ENCODE measurements around the gene MGST3. TPM values are rescaled to one million over a fixed set of nuclear protein-coding genes. Genes with fewer than 3 reads are reported as not detected.

Gene MGST3
- total and polyA plus RNA-seq, 2 of the 13 experiments (the other 11 are each of a cell fraction or from before 2014, with no cell fraction given) = 59.7 to 61.2 TPM

DNA sequence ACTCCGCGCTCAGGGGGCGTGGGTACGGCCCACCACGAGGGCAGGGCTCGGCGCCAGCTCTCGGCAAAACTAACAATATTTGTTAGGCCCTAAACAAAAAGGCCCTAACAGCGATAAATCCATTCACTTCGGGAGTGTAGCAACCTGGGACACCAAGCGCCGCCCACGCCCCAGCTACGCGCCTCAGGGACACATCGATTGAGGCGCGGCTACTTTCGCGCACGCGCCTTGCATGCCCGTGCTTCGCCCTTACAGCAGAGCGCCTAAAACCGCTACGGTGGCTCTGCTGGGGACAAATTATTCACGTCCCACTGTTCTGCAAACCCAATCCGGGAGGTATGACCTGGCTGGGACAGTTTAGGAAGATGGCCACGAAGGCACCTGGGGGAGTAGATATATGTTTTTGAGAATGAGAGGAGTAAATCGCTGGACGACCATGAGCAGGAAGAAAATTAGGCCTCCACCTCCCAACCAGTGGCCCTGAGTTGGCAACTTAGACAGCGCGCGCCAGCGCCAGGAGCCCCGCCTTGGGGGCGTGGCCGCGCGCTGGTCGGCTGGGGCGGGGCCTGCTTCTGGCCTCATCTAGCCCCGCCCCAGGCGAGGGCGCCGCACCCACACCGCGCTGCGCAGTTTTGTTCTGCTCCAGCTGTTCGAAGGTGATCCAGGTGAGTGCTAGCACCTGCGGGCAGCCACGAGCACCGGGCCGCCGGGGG is at the start of gene MGST3 (continued):
- TF ChIP-seq, protein P1, sequence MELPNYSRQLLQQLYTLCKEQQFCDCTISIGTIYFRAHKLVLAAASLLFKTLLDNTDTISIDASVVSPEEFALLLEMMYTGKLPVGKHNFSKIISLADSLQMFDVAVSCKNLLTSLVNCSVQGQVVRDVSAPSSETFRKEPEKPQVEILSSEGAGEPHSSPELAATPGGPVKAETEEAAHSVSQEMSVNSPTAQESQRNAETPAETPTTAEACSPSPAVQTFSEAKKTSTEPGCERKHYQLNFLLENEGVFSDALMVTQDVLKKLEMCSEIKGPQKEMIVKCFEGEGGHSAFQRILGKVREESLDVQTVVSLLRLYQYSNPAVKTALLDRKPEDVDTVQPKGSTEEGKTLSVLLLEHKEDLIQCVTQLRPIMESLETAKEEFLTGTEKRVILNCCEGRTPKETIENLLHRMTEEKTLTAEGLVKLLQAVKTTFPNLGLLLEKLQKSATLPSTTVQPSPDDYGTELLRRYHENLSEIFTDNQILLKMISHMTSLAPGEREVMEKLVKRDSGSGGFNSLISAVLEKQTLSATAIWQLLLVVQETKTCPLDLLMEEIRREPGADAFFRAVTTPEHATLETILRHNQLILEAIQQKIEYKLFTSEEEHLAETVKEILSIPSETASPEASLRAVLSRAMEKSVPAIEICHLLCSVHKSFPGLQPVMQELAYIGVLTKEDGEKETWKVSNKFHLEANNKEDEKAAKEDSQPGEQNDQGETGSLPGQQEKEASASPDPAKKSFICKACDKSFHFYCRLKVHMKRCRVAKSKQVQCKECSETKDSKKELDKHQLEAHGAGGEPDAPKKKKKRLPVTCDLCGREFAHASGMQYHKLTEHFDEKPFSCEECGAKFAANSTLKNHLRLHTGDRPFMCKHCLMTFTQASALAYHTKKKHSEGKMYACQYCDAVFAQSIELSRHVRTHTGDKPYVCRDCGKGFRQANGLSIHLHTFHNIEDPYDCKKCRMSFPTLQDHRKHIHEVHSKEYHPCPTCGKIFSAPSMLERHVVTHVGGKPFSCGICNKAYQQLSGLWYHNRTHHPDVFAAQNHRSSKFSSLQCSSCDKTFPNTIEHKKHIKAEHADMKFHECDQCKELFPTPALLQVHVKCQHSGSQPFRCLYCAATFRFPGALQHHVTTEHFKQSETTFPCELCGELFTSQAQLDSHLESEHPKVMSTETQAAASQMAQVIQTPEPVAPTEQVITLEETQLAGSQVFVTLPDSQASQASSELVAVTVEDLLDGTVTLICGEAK (IDR thresholded peaks at IDR 0.05) = no peak
- TF ChIP-seq, protein P1 (CRISPR knock-in tag; IDR thresholded peaks at IDR 0.05) = peak; percentile 53; the same call in 1 of the 2 replicates
- TF ChIP-seq NCOA1 (CRISPR knock-in tag; IDR thresholded peaks at IDR 0.05) (no peak), ZNF607 (CRISPR knock-in tag; IDR thresholded peaks at IDR 0.05; ENCODE audit: borderline replicate concordance) (peak; percentile 81), TBX2 (CRISPR knock-in tag; IDR thresholded peaks at IDR 0.05; ENCODE audit: borderline replicate concordance) (peak; percentile 53; the same call in 1 of the 2 replicates), KAT8 (CRISPR knock-in tag; IDR thresholded peaks at IDR 0.05) (peak; percentile 71), MEF2D (CRISPR knock-in tag; IDR thresholded peaks at IDR 0.05) (peak; percentile 47; the same call in 1 of the 2 replicates), ZNF235 (CRISPR knock-in tag; IDR thresholded peaks at IDR 0.05; ENCODE audit: borderline replicate concordance) (no peak), MAZ (IDR thresholded peaks at IDR 0.05; ENCODE audit: borderline replicate concordance, low read depth, low read length) (peak; percentile 47; the same call in 1 of the 2 replicates), MAZ (CRISPR knock-in tag; IDR thresholded peaks at IDR 0.05; ENCODE audit: low read depth) (peak; percentile 50; the same call in 1 of the 2 replicates), POLR2G (IDR thresholded peaks at IDR 0.05; ENCODE audit: low read depth, low read length) (peak; percentile 83), ZNF333 (CRISPR knock-in tag; IDR thresholded peaks at IDR 0.05; ENCODE audit: borderline replicate concordance) (0 out of 2 replicates have a peak, but pooled peaks have one; percentile 23), ERF (CRISPR knock-in tag; IDR thresholded peaks at IDR 0.05) (peak; percentile 30; the same call in 1 of the 2 replicates), NRL (CRISPR knock-in tag; IDR thresholded peaks at IDR 0.05; ENCODE audit: borderline replicate concordance) (no peak), ZNF44 (CRISPR knock-in tag; IDR thresholded peaks at IDR 0.05) (0 out of 2 replicates have a peak, but pooled peaks have one; percentile 20), RFX3 (CRISPR knock-in tag; IDR thresholded peaks at IDR 0.05) (no peak), ZKSCAN1 (IDR thresholded peaks at IDR 0.05; ENCODE audit: low read length) (no peak)
- TF ChIP-seq, protein P2, sequence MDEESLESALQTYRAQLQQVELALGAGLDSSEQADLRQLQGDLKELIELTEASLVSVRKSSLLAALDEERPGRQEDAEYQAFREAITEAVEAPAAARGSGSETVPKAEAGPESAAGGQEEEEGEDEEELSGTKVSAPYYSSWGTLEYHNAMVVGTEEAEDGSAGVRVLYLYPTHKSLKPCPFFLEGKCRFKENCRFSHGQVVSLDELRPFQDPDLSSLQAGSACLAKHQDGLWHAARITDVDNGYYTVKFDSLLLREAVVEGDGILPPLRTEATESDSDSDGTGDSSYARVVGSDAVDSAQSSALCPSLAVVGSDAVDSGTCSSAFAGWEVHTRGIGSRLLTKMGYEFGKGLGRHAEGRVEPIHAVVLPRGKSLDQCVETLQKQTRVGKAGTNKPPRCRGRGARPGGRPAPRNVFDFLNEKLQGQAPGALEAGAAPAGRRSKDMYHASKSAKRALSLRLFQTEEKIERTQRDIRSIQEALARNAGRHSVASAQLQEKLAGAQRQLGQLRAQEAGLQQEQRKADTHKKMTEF (CRISPR knock-in tag; IDR thresholded peaks at IDR 0.05) = peak; percentile 75; the same call in 1 of the 2 replicates
